ENCODE data around the gene SLC6A7.
"Not testable (repeated sequence)": the region's sequence is repeated elsewhere in the genome, so short reads cannot be mapped to it uniquely, and the experiment has no call there.

Gene SLC6A7

GRCh38 chr5:150244209-150244608 is 54.3 kb downstream of the SLC6A7 start:
- no peak for DNase-seq (ENCODE audit: low spot score)

- no peak for DNase-seq (ENCODE audit: low spot score)
Measured at GRCh38 chr5:150245111-150245789, 55.4 kb downstream of the SLC6A7 start.

GRCh38 chr5:150245808-150246207 is 55.9 kb downstream of the SLC6A7 start:
- no peak for DNase-seq (ENCODE audit: low spot score)

GRCh38 chr5:150246429-150246828 is 56.6 kb downstream of the SLC6A7 start:
- DNase-seq (ENCODE audit: low spot score): no peak

- no peak for DNase-seq (ENCODE audit: low spot score)
Measured at GRCh38 chr5:150246835-150247234, 57.0 kb downstream of the SLC6A7 start.

- no peak for DNase-seq (ENCODE audit: low spot score)
Measured at GRCh38 chr5:150247726-150248125, 57.9 kb downstream of the SLC6A7 start.

- not testable (repeated sequence) for DNase-seq (ENCODE audit: low spot score)
Measured at GRCh38 chr5:150248493-150248892, 58.6 kb downstream of the SLC6A7 start.

GRCh38 chr5:150248946-150249345 is 59.1 kb downstream of the SLC6A7 start:
- no peak for DNase-seq (ENCODE audit: low spot score)

- DNase-seq (ENCODE audit: low spot score): no peak
Measured at GRCh38 chr5:150249744-150250143, 59.9 kb downstream of the SLC6A7 start.

GRCh38 chr5:150251504-150251903 is 61.6 kb downstream of the SLC6A7 start:
- DNase-seq (ENCODE audit: low spot score): no peak

- no peak for DNase-seq (ENCODE audit: low spot score)
Measured at GRCh38 chr5:150252489-150252888, 62.6 kb downstream of the SLC6A7 start.

- DNase-seq (ENCODE audit: low spot score): no peak
Measured at GRCh38 chr5:150253416-150254208, 63.8 kb downstream of the SLC6A7 start.

- DNase-seq (ENCODE audit: low spot score): no peak
Measured at GRCh38 chr5:150254363-150254762, 64.5 kb downstream of the SLC6A7 start.

GRCh38 chr5:150254774-150255173 is 64.9 kb downstream of the SLC6A7 start:
- no peak for DNase-seq (ENCODE audit: low spot score)

- DNase-seq (ENCODE audit: low spot score): no peak
Measured at GRCh38 chr5:150255659-150256409, 66.0 kb downstream of the SLC6A7 start.

- no peak for DNase-seq (ENCODE audit: low spot score)
Measured at GRCh38 chr5:150256410-150257064, 66.7 kb downstream of the SLC6A7 start.

GRCh38 chr5:150257424-150257823 is 67.6 kb downstream of the SLC6A7 start:
- no peak for DNase-seq (ENCODE audit: low spot score)

- no peak for DNase-seq (ENCODE audit: low spot score)
Measured at GRCh38 chr5:150258130-150258529, 68.3 kb downstream of the SLC6A7 start.
